Stimulated activated CD8-positive, alpha-beta memory T cell treated with anti-CD3 and anti-CD28 coated beads, Interleukin-7, amount 100 ng/mL, for 24 hours (primary cell): Measurements from ENCODE around the gene FAM78A.

Experiments used
- DNase-seq: peaks from one replicate; pipeline ENCODE4 v3.0.0-alpha.2; 2020; ENCODE audit warnings: low read depth

FAM78A gene

GRCh38 chr9:131302244-131303075, 26.1 kb upstream of the FAM78A start:
- DNase-seq = no peak

GRCh38 chr9:131300444-131300843, 24.1 kb upstream of the FAM78A start:
- DNase-seq = no peak

- no peak for DNase-seq
Measured at GRCh38 chr9:131299961-131300347, 23.6 kb upstream of the FAM78A start.

GRCh38 chr9:131299346-131299960, 23.1 kb upstream of the FAM78A start:
- no peak for DNase-seq

GRCh38 chr9:131298816-131299215, 22.5 kb upstream of the FAM78A start:
- no peak for DNase-seq

- no peak for DNase-seq
Measured at GRCh38 chr9:131298341-131298740, 22.0 kb upstream of the FAM78A start.

GRCh38 chr9:131297903-131298302, 21.6 kb upstream of the FAM78A start:
- no peak for DNase-seq

- DNase-seq = no peak
Measured at GRCh38 chr9:131296906-131297500, 20.7 kb upstream of the FAM78A start.

- DNase-seq = no peak
Measured at GRCh38 chr9:131296460-131296859, 20.1 kb upstream of the FAM78A start.

GRCh38 chr9:131292937-131293336, 16.6 kb upstream of the FAM78A start:
- DNase-seq = no peak

GRCh38 chr9:131291795-131292315, 15.5 kb upstream of the FAM78A start:
- no peak for DNase-seq

- DNase-seq = no peak
Measured at GRCh38 chr9:131290767-131291370, 14.6 kb upstream of the FAM78A start.

GRCh38 chr9:131290036-131290766, 13.9 kb upstream of the FAM78A start:
- DNase-seq = no peak

GRCh38 chr9:131289301-131290035, 13.2 kb upstream of the FAM78A start, which contains the start of gene PLPP7:
Gene PLPP7, plus strand, starts transcription at chr9:131289723. Its CDS starts 275 bp downstream, at chr9:131289998.
- no peak for DNase-seq

- DNase-seq = no peak
Measured at GRCh38 chr9:131288217-131288616, 11.9 kb upstream of the FAM78A start.

- no peak for DNase-seq
Measured at GRCh38 chr9:131287359-131287758, 11.0 kb upstream of the FAM78A start.

GRCh38 chr9:131284856-131285255, 8.5 kb upstream of the FAM78A start:
- no peak for DNase-seq

- DNase-seq = no peak
Measured at GRCh38 chr9:131282688-131283422, 6.5 kb upstream of the FAM78A start.

- no peak for DNase-seq
Measured at GRCh38 chr9:131282175-131282574, 5.9 kb upstream of the FAM78A start.
